HepG2 (cell line): ENCODE measurements around the gene C5orf58. TPM values are rescaled to one million over a fixed set of nuclear protein-coding genes. Genes with fewer than 3 reads are reported as not detected.

Source experiments
- ARNT2 ChIP-seq: sonication (generic); formaldehyde crosslinking; IDR thresholded peaks from 2 replicates; pipeline ENCODE4 v1.8.0; 2022; ENCODE audit warnings: mild to moderate bottlenecking, low read depth, missing genetic modification reagents, moderate library complexity
- HES4 ChIP-seq: sonication (generic); formaldehyde crosslinking; IDR thresholded peaks from 2 replicates; pipeline ENCODE4 v1.9.0; 2021; ENCODE audit warnings: mild to moderate bottlenecking, missing genetic modification reagents, borderline replicate concordance
- MED8 ChIP-seq: sonication (generic); formaldehyde crosslinking; IDR thresholded peaks from 2 replicates; pipeline ENCODE4 v1.8.1; 2023; ENCODE audit warnings: mild to moderate bottlenecking, missing genetic modification reagents; ENCODE audit not compliant: insufficient replicate concordance
- NONO ChIP-seq, 2 experiments: fragments of 450-650 bp in 1 of 2; sonication (generic) in 1 of 2; formaldehyde crosslinking in 1 of 2; IDR thresholded peaks in 1 of 2; conservative IDR thresholded peaks in 1 of 2; 2 replicates each; pipeline versions ENCODE4 v1.6.1 to v1.8.0; 2017 to 2022; ENCODE audit warnings: mild to moderate bottlenecking in 1 of 2, missing genetic modification reagents in 1 of 2, moderate library complexity in 1 of 2
- ZNF749 ChIP-seq: sonication (generic); formaldehyde crosslinking; IDR thresholded peaks from 2 replicates; pipeline ENCODE4 v1.8.0; 2022; ENCODE audit warnings: mild to moderate bottlenecking, missing genetic modification reagents, moderate library complexity, borderline replicate concordance
- ZNF816 ChIP-seq: sonication (generic); formaldehyde crosslinking; IDR thresholded peaks from 2 replicates; pipeline ENCODE4 v1.8.0; 2022; ENCODE audit warnings: missing genetic modification reagents, mild to moderate bottlenecking, borderline replicate concordance
- ZNF850 ChIP-seq: sonication (generic); formaldehyde crosslinking; conservative IDR thresholded peaks from 2 replicates; pipeline ENCODE4 v1.9.0; 2021; ENCODE audit warnings: mild to moderate bottlenecking, missing genetic modification reagents
- polyA plus RNA-seq, 8 experiments: library from polyadenylated mRNA; depleted of rRNA in 3 of 8; stranded (reverse) in 7 of 8; unstranded in 1 of 8; fragments of >200 nt; fragmentation: Illumina TruSeq in 4 of 8; extraction: Trizol in 4 of 8; gene quantifications; 2 replicates each; pipeline versions ENCODE4 v1.2.1 to v1.2.3, GENCODE V29; 2011 to 2016; ENCODE audit warnings: low read depth in 4 of 8, missing spikeins in 1 of 8, mixed read lengths in 1 of 8; ENCODE audit not compliant: insufficient read depth in 1 of 8
- total RNA-seq, 5 experiments: library from RNA; depleted of rRNA; stranded (reverse); fragments of >200 nt; fragmentation: Illumina TruSeq; extraction: Trizol; gene quantifications; 2 replicates each; pipeline ENCODE4 v1.2.3, GENCODE V29; 2016; ENCODE audit warnings: low read depth in 1 of 5
- TF ChIP-seq, protein P1 (sequence below), 2 experiments: sonication (generic) in 1 of 2; formaldehyde crosslinking in 1 of 2; IDR thresholded peaks; 2 replicates each; pipeline versions ENCODE4 v1.6.1 to v1.9.0; 2014 to 2022; ENCODE audit warnings: antibody characterized with exemption in 1 of 2, borderline replicate concordance in 1 of 2, inconsistent platforms in 1 of 2, low read depth in 1 of 2, missing genetic modification reagents in 1 of 2
- TF ChIP-seq, protein P2 (sequence below): sonication (generic); formaldehyde crosslinking; IDR thresholded peaks from 2 replicates; pipeline ENCODE4 v1.9.0; 2021; ENCODE audit warnings: missing genetic modification reagents, borderline replicate concordance
- TF ChIP-seq, protein P3 (sequence below): IDR thresholded peaks from 2 replicates; pipeline ENCODE4 v1.6.1; 2018; ENCODE audit warnings: missing genetic modification reagents

The C5orf58 gene
- total and polyA plus RNA-seq, 2 of the 13 experiments (the other 11 are each of a cell fraction or from before 2014, with no cell fraction given) = not detected

DNA sequence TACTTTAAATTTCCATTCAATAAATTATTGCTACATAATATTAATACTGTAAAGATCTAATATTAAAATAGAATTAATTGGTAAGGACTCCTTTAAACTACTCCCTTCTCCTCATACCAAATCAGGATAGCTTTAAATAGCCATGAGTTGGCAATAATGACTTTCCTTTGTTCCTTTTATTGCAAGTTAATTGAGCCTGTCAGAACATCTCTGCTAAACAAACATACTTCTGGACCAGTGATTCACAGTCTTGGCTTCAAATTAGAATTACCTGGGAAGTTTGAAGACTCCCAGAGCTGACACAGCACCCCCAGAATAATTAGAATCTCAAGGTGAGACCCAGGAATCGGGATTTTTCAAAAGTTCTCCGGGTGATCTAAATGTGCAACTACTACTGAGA, 18.7 kb downstream of the C5orf58 start (continued):
- TF ChIP-seq, protein P1, sequence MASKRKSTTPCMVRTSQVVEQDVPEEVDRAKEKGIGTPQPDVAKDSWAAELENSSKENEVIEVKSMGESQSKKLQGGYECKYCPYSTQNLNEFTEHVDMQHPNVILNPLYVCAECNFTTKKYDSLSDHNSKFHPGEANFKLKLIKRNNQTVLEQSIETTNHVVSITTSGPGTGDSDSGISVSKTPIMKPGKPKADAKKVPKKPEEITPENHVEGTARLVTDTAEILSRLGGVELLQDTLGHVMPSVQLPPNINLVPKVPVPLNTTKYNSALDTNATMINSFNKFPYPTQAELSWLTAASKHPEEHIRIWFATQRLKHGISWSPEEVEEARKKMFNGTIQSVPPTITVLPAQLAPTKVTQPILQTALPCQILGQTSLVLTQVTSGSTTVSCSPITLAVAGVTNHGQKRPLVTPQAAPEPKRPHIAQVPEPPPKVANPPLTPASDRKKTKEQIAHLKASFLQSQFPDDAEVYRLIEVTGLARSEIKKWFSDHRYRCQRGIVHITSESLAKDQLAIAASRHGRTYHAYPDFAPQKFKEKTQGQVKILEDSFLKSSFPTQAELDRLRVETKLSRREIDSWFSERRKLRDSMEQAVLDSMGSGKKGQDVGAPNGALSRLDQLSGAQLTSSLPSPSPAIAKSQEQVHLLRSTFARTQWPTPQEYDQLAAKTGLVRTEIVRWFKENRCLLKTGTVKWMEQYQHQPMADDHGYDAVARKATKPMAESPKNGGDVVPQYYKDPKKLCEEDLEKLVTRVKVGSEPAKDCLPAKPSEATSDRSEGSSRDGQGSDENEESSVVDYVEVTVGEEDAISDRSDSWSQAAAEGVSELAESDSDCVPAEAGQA (IDR thresholded peaks at IDR 0.05; ENCODE audit: low read depth) = no peak
- TF ChIP-seq, protein P1 (CRISPR knock-in tag; IDR thresholded peaks at IDR 0.05; ENCODE audit: borderline replicate concordance) = no peak
- TF ChIP-seq NONO (IDR thresholded peaks at IDR 0.05) (no peak), NONO (CRISPR knock-in tag; conservative IDR thresholded peaks at IDR 0.05) (no peak), ZNF816 (CRISPR knock-in tag) (no peak), ZNF749 (no peak), MED8 (CRISPR knock-in tag) (no peak), ARNT2 (no peak), ZNF850 (no peak), HES4 (CRISPR knock-in tag) (no peak)
- TF ChIP-seq, protein P2, sequence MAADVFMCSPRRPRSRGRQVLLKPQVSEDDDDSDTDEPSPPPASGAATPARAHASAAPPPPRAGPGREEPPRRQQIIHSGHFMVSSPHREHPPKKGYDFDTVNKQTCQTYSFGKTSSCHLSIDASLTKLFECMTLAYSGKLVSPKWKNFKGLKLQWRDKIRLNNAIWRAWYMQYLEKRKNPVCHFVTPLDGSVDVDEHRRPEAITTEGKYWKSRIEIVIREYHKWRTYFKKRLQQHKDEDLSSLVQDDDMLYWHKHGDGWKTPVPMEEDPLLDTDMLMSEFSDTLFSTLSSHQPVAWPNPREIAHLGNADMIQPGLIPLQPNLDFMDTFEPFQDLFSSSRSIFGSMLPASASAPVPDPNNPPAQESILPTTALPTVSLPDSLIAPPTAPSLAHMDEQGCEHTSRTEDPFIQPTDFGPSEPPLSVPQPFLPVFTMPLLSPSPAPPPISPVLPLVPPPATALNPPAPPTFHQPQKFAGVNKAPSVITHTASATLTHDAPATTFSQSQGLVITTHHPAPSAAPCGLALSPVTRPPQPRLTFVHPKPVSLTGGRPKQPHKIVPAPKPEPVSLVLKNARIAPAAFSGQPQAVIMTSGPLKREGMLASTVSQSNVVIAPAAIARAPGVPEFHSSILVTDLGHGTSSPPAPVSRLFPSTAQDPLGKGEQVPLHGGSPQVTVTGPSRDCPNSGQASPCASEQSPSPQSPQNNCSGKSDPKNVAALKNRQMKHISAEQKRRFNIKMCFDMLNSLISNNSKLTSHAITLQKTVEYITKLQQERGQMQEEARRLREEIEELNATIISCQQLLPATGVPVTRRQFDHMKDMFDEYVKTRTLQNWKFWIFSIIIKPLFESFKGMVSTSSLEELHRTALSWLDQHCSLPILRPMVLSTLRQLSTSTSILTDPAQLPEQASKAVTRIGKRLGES (CRISPR knock-in tag) = no peak
- TF ChIP-seq, protein P3, sequence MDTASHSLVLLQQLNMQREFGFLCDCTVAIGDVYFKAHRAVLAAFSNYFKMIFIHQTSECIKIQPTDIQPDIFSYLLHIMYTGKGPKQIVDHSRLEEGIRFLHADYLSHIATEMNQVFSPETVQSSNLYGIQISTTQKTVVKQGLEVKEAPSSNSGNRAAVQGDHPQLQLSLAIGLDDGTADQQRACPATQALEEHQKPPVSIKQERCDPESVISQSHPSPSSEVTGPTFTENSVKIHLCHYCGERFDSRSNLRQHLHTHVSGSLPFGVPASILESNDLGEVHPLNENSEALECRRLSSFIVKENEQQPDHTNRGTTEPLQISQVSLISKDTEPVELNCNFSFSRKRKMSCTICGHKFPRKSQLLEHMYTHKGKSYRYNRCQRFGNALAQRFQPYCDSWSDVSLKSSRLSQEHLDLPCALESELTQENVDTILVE = no peak
